Measurements from ENCODE around the gene PTBP1. TPM values are rescaled to one million over a fixed set of nuclear protein-coding genes. Genes with fewer than 3 reads are reported as not detected.

The PTBP1 gene
- total RNA-seq, 1 donor from 2014 or later: 58.1 TPM

DNA sequence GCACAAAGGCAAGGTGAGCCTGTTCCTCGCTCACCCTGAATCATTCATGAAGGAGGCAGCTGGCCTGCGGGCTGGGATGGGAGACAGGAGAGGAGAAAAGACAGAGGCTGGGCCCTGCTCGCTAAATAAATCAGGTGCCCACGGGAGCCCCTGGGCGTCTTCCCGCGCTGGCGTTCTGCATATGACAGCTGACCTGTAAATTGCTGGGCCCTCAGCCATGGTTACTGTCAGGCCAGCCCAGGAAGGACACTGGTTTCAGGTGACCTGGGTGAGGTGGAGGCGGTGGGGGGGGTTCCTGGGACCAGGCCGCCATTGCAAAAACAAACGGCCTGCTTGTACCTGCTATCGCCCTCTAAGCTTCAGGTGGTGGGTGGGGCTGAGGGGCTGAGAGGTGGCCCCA is 3.4 kb upstream of the PTBP1 start:
- intact Hi-C loops (cut with micrococcal nuclease): no loop called here
- ATAC-seq (no peak), DNase-seq (no peak)

DNA sequence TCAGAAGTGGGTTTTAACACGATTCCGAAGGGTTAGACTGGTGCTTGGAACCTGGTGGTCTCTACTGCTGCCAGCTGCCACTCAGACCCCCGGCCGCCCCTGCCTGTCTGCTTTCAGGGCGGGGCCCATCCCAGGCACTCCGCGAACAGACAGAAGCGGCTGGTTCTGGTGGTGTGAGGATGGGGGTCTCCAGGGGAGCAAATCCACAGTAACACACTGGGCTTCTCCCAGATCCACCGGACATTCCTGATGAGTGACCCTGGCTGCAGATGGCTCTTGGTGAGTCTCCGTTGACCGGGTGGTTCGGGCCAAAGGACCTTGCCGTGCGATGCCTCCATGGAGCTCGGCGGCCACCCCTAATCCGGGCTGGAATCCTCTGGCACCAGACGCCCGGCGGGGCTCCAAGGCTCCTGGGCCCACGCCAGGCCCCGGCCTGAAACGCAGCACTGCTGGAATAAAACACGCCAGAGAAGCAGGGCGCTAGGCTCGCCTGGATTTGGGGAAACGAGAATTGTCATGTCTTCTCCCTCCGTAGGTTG is 2.1 kb upstream of the PTBP1 start:
- ATAC-seq: no peak
- intact Hi-C loops (cut with micrococcal nuclease): no loop called here
- DNase-seq: peak; percentile 73

GRCh38 chr19:795691-796581 is 1.3 kb upstream of the PTBP1 start:
- DNase-seq (no peak), ATAC-seq (no peak)
- intact Hi-C loops (cut with micrococcal nuclease): no loop called here

- peak; percentile 95 for DNase-seq
- intact Hi-C loops (cut with micrococcal nuclease): no loop called here
- ATAC-seq: peak; percentile 34
These were observed 519 bp downstream of the PTBP1 start for GRCh38 chr19:797528-798414.

DNA sequence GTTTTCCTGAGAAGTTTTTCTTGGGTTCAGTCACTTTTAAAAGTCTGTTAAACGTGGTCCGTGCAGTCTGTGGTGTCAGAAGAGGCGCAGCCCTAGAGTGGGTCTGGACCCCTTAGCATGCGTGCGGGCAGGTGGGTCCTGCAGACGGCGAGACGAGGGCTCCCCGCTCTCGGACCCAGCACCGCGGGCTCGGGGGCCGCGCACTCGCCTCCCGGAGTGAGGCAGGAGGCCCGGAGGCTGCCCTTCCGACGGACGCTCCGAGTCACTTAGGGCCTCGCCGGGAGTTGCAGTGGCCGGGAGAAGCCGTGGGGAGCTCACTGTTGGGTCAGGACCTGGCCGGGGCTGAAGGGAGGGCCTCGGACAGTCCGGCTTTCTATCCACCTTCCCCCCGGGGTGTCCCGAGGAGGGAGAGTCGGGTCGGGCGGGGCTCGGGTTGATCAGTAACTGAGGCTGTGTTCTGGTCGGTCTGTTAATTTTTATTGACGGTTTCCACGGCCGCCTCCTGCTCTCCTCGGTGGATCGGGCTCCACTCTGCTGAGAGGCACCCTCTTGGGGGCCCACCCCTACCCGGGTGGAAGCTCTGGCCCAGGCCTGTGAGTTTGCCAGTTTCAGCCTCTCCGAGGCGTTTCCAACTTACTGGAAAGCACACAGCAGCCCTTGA is 1.3 kb downstream of the PTBP1 start:
- intact Hi-C loops (cut with micrococcal nuclease): no loop called here
- DNase-seq (no peak), ATAC-seq (no peak)

DNA sequence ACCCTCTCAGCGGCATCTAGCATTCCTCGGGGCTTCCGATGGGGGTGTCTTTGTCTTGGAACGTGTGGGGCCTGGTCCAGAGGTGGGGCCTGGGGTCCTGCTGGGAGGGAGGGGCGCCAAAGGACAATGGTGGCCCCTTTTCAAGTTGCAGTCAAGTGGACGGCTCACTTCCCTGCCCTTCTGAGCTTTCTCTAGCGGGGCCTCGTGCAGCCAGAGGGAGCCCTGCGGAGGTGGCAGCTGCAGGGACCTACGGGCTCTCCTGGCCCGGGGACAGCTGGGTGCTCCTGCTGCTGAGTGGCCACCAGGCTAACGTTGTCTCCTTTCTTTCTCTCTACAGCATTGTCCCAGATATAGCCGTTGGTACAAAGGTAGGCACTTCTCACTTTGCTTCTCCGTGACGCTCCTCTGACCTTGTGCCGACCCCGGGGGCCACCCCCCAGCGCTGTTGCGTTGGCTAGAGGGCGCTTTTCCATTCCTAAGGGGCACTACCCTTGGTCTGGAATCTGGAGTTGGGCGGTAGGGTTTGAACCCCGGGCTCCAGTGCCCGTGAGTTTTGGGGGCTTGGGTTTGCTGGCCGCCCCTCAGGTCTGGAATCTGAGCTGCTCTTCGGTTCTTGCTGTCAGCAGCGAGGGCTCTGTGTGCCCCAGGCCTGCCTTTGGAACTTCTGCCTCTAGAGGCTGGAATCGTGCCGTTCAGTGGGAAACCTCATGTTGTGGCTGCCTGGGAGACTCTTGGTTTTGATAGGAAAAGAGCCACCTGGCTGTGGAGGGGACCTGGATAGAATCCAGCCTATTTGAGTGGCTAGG is 2.0 kb downstream of the PTBP1 start:
- intact Hi-C loops (cut with micrococcal nuclease): no loop called here
- no peak for DNase-seq
- ATAC-seq: no peak

DNA sequence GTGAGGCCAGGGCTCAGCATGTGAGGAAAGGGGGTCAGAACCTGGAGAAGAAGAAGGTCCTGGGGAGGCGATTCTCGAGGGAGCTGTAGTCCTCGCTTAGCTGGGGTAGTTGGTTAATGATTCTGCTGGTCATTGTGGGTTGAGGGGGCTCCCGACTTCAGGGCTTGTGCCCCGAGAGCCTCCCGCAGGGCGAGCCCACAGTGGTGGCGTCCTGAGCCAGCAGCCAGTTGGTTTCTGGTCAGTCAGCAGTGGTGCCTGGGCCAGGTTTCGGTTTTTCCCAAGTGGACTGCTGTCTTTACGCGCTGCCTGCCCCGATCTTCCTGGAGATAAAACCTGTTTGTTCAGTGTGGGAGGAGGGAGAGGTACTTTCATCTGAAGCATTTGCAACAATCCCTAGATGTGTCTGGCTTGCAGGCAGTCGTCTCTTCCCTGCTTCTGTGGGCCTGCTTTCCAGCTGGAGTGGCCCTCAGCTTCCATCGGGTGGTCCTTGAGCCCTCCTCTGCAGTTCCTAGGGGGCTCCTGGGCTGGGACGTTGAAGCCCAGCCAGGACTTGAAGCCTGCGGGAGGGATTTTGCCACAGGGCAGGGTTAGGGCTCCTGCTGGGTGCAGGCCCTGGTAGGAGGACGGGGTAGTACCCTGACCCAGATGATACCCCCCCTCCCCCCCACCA is 3.2 kb downstream of the PTBP1 start:
- DNase-seq: no peak
- no peak for ATAC-seq
- intact Hi-C loops (cut with micrococcal nuclease): no loop called here

DNA sequence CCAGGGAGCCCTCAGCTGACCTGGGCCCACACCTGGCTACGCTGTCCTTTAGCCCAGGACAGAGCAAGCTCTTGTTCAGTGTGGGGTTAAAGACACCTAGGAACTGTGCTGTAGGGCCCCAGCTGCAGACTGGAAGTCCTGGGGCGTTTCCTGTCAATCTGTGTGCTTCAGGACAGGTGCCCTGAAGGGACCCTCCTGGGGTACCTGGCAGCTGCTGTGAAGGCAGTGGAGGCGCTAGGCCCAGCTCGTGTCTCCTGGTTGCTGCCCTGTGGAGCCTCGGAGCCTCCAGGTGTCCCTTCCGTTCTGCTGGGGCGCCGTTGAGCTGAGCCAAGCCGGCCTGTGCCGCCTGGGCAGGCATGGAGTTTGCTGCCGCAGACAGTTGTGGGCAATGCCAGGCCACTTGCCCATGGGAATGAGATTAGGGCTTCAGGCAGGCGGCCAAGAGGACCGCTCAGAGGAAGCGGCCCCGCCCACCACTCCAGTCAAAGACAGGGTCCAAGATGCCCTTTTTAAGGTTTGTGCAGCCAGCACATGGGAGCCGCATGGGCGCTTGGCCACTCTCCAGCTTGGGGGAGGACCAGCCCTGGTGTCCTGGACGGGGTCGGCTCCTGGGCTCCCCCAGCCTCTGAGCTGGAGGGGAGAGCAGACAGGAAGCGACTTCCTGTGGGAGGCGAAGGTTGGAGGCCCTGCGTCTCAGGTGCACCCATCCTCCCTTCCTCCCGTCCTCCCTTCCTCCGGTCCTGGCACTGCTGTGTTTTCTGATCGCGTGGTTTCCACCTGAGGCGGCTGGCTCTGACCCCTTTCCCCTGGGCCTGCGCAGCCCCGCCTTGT is 4.0 kb downstream of the PTBP1 start:
- peak; percentile 92 for DNase-seq
- peak; percentile 43 for ATAC-seq
- intact Hi-C loops (cut with micrococcal nuclease): no loop called here

DNA sequence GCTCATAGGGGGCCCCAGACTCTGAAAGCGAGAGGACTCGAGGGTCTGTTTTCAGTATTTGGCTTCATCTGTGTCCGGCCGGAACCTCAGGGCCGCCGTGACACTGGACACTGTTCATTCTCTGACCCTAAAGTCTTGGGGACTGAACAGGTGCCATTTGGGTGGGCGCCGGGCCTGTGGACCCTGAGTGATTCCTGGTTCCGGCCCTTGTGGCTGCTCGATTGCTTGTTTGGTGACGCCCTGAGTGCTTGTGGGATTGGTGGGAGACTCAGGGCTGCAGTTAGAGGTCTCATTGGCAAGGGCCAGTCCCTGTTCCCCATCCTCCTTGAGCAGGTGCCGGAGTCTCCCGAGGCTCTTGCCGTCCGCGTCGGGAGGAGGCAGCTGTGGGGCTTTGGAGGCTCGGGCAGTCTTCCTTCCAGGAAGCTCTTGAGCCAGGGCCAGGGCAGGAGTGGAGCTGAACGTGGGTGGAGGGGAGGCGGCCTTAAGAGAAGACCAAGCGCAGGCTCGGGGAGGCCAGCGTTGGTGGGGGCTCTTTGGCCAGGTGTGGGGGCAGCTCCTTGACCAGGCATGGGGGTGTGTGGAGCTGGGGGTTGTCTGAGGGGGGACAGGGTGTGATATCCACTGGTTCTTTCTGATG is 4.7 kb downstream of the PTBP1 start:
- DNase-seq: peak; percentile 67

DNA sequence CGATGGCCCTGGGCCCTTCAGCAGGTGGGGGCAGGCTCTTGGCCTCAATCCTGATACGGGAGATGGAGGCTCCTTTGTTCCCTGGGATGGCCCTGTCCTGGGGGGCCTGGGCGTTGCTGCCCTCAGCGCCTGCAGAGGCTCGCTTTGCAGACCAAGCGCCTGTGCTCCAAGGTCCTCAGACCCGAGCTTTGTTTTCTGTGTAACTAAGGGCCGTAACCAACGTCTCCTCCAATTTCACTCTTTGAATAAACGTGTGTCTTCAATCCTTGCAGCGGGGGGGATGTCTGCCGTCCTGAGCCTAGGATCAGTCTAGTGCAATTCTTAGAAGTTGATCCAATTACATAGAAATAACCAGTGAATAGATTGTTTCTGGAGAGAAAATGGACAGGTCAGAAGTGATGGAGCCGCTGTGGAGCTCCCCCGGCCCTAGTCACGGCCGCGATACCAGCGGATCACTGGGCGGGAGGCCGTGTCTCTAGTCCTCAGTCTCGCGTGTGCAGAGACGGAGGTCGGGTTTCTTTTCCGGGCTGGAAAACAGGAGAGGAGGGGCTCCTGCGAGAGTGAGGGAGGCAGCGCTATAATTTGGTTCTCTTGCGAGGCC is 5.3 kb downstream of the PTBP1 start:
- no peak for ATAC-seq
- DNase-seq: no peak
- intact Hi-C loops (cut with micrococcal nuclease): no loop called here

More for the DNA sequence above, 4.7 kb downstream of the PTBP1 start:
- peak; percentile 10 for ATAC-seq
- intact Hi-C loops (cut with micrococcal nuclease): no loop called here

- ATAC-seq (no peak), DNase-seq (no peak)
- intact Hi-C loops (cut with micrococcal nuclease): no loop called here
These were observed 5.9 kb downstream of the PTBP1 start for GRCh38 chr19:803099-803561.

- ATAC-seq: no peak
- no peak for DNase-seq
- intact Hi-C loops (cut with micrococcal nuclease): no loop called here
These were observed 6.6 kb downstream of the PTBP1 start for GRCh38 chr19:803686-804418.

DNA sequence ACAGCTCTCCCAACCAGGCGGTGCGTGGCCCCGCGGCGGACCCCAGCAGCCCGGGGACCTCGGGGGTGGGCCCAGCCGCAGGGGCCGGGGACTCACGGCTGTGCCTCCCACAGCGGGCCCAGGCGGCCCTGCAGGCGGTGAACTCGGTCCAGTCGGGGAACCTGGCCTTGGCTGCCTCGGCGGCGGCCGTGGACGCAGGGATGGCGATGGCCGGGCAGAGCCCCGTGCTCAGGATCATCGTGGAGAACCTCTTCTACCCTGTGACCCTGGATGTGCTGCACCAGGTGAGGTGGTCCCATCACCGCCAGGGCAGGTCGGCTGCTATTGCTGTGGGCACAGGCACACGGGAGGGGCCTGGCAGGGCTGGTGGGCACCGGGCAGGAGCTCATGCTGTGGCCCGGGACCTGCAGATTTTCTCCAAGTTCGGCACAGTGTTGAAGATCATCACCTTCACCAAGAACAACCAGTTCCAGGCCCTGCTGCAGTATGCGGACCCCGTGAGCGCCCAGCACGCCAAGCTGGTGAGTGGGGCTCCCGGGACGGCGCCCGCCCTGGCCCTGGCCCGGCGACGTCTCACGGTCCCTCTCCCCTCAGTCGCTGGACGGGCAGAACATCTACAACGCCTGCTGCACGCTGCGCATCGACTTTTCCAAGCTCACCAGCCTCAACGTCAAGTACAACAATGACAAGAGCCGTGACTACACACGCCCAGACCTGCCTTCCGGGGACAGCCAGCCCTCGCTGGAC is 7.3 kb downstream of the PTBP1 start:
- ATAC-seq (no peak), DNase-seq (no peak)
- intact Hi-C loops (cut with micrococcal nuclease): no loop called here

GRCh38 chr19:805166-805551 is 7.9 kb downstream of the PTBP1 start:
- intact Hi-C loops (cut with micrococcal nuclease): no loop called here
- DNase-seq (no peak), ATAC-seq (no peak)

Data from left ventricle myocardium superior (tissue), 1 donor.